HUES64 (cell line): ENCODE results near the gene GASK1B.

Experiments used
- H3K27ac ChIP-seq: 2 replicates; pipeline ENCODE4 v1.7.0; 2013; ENCODE audit warnings: low read depth, low read length, inconsistent platforms
- H3K27me3 ChIP-seq: 2 replicates; pipeline ENCODE4 v1.6.1; 2013; ENCODE audit warnings: mild to moderate bottlenecking, low read length; ENCODE audit not compliant: insufficient read depth
- H3K36me3 ChIP-seq: 2 replicates; pipeline ENCODE4 v1.6.1; 2013; ENCODE audit warnings: mild to moderate bottlenecking, low read length; ENCODE audit not compliant: insufficient read depth
- H3K4me1 ChIP-seq: 2 replicates; pipeline ENCODE4 v1.6.1; 2013; ENCODE audit warnings: mild to moderate bottlenecking, low read length, moderate library complexity; ENCODE audit not compliant: insufficient read depth
- H3K4me3 ChIP-seq: 2 replicates; pipeline ENCODE4 v1.5.1; 2013; ENCODE audit warnings: mild to moderate bottlenecking, low read length, moderate library complexity
- H3K9ac ChIP-seq: 2 replicates; pipeline ENCODE4 v1.6.1; 2013; ENCODE audit warnings: mild to moderate bottlenecking, low read depth, low read length
- H3K9me3 ChIP-seq: 2 replicates; pipeline ENCODE4 v1.6.1; 2013; ENCODE audit warnings: low read depth, low read length; ENCODE audit not compliant: insufficient read depth
- WGBS: fragments of 150-250, 120-280 bp; methylation state at CpG from one replicate; pipeline ENCODE4 v1.1.7; 2013; ENCODE audit warnings: missing lambda C conversion rate; 5-methylcytosine and 5-hydroxymethylcytosine counted together

Gene GASK1B

DNA sequence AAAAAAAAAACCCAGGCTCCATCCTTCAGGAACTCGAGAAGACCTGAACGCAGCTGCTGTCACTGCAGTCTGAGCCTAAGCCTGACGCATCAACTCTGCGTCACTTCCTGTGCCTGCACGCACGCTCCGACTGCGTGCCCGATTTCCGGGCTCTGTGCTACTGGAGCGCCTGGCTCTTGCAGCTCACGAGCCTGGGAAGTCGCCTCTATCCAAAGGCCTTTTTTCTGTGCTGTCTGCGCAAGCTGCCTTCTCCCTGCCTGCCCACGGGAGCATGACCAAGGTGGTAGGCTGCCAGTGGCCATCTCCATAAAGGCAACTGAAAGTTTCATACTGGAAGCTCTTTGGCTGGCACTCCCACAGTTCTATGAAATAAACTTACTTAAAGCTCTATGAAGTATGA lies 9.9 kb upstream of the GASK1B start:
- H3K4me1 ChIP-seq = no peaks in the 10 kb centered on the region
- H3K9me3 ChIP-seq = no peaks in the 10 kb centered on the region
- no peaks in the 10 kb centered on the region for H3K36me3 ChIP-seq
- H3K9ac ChIP-seq = no peak overlapping the region
- WGBS = 95% methylated on average over 15 of the region's 15 CpGs
- no peak overlapping the region for H3K4me3 ChIP-seq
- no peak overlapping the region for H3K27ac ChIP-seq
- H3K27me3 ChIP-seq = no peaks in the 10 kb centered on the region

DNA sequence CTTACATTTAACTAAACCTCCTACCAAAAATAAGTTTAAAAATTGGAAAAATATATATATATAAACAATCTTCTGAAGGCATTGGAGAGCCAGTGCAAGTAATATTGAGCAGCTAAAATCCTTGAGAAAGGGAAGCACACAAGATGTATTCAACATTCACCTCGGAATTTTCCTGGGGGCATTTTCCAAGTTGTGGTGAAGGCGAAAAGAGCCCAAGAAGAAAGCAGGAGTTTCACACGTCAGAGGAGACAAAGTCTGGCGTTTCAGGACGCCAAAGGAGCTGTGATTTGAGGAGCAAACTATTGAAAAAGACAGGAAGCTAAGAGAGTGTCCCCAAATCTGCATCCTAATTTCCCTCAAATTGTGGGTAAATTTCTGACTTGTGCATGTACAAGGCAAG lies 9.1 kb upstream of the GASK1B start:
- Histone ChIP-seq H3K4me3 (no peak overlapping the region), H3K36me3 (no peaks in the 10 kb centered on the region), H3K27me3 (no peaks in the 10 kb centered on the region), H3K27ac (no peak overlapping the region), H3K9me3 (no peaks in the 10 kb centered on the region), H3K9ac (no peak overlapping the region), H3K4me1 (no peaks in the 10 kb centered on the region)
- 78% methylated on average over 5 of the region's 5 CpGs for WGBS

DNA sequence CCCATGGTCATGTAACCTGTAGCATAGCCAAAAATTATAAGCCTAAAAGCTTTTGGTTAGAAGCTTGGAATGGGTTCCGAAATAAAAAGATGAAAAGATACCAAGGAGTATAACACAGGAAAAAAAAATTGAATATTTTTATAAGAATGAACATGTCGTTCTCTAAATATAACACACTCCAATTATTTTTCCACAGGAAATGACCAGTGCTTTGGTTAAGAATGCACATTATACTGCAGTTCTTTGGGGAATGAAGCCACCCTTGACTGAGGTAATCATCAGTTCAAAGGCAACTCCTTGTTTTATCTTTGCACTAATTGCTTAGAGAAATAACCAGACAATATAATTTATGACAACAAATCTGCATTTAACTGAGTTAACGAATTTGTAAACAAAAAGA lies 6.6 kb upstream of the GASK1B start:
- Histone ChIP-seq H3K9me3 (no peaks in the 10 kb centered on the region), H3K27ac (no peak overlapping the region), H3K27me3 (no peaks in the 10 kb centered on the region), H3K4me3 (no peak overlapping the region), H3K9ac (no peak overlapping the region), H3K36me3 (no peaks in the 10 kb centered on the region), H3K4me1 (no peaks in the 10 kb centered on the region)
- 100% methylated on average over 3 of the region's 3 CpGs for WGBS

DNA sequence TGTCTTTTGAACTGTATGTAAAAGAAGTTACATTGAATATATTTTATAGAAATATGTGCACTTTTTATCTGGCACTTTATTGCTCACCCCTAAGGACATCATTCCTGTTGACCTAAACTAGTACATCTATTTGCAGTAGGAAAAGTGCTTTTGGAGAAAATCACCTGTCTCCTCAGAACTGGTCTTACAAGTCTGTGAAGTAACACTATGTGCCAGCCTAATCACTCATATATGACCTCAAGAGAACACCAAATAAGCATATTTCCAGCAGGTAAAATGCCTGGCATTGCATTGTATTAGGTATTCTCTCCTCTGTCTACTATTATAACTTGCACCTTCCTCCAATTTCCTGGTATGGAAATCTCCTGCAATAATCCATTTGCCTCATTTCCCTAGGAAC lies 4.0 kb upstream of the GASK1B start:
- no peak overlapping the region for H3K9ac ChIP-seq
- no peaks in the 10 kb centered on the region for H3K36me3 ChIP-seq
- H3K9me3 ChIP-seq = no peaks in the 10 kb centered on the region
- H3K4me3 ChIP-seq = no peak overlapping the region
- peaks cover 2% of the 10 kb centered on the region; the same call in 1 of the 2 replicates for H3K4me1 ChIP-seq
- no peaks in the 10 kb centered on the region for H3K27me3 ChIP-seq
- H3K27ac ChIP-seq = no peak overlapping the region

DNA sequence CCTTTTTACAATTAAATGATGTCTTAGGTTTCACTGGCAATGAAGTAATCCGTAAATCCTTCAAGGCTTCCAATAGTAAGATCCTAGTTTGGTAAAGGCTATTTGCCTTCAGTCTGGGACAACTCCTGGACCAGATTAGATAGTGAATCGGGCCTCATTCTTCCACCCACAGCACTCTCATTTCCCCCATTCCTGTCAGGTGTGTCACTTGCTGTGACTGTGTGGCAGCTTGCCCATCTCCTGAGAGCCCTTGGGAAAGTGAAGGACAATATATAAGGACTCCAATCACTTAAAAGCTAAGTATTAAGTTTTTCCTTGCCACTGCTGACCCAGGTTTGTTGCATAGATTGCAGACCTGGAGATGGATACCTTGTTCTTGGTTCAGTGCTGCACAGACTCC lies 3.3 kb upstream of the GASK1B start:
- Histone ChIP-seq H3K4me3 (no peak overlapping the region), H3K27me3 (no peaks in the 10 kb centered on the region), H3K4me1 (peaks cover 2% of the 10 kb centered on the region; the same call in 1 of the 2 replicates), H3K27ac (no peak overlapping the region), H3K9me3 (no peaks in the 10 kb centered on the region), H3K9ac (no peak overlapping the region), H3K36me3 (no peaks in the 10 kb centered on the region)
- WGBS = 77% methylated on average over 2 of the region's 2 CpGs

DNA sequence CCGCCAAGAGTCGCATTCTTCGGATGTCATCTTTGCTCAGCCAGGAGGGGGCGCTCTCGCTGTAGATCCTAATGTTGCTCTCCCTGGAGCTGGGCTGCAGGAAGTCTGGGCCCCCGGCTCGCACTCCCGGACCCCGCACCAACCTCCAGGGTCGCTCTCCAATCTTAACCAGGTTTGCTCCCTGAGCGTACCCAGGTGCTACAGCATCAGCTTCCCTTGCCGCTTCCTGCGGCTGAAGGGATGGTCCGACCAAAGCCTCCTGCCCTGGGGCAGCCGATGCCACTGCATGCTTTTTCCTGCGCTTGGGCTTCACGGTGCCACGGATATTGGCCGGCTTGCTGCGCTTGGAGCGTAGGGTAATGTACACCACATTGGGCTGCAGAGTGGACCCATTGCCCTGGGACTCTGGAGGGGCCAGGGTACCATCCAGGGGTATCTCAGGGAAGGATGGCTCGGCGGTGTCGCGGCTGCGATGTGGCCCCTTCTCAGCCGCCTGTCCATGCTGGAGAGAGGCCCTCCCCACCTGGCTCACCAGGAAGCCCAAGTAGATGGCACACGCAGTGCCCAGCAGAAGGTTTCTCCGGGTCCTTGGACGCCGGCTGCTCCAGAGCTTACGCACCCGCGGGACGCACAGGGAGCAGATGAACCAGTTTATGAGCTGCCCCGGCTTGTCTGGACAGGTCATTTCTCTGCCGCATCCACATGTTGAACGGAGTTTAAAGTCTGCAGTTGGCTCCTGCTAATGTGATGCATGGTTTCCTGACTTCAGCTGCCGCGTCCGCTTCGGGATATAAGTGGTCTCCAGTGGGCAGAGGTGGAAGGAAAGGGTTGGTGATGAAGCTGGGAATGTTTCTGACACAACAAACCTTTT lies 1.9 kb downstream of the GASK1B start:
- WGBS = 96% methylated on average over 42 of the region's 42 CpGs
- Histone ChIP-seq H3K9me3 (no peaks in the 10 kb centered on the region), H3K27ac (no peak overlapping the region), H3K27me3 (no peaks in the 10 kb centered on the region), H3K4me3 (no peak overlapping the region), H3K9ac (no peak overlapping the region), H3K36me3 (no peaks in the 10 kb centered on the region), H3K4me1 (peaks cover 2% of the 10 kb centered on the region; the same call in 1 of the 2 replicates)

DNA sequence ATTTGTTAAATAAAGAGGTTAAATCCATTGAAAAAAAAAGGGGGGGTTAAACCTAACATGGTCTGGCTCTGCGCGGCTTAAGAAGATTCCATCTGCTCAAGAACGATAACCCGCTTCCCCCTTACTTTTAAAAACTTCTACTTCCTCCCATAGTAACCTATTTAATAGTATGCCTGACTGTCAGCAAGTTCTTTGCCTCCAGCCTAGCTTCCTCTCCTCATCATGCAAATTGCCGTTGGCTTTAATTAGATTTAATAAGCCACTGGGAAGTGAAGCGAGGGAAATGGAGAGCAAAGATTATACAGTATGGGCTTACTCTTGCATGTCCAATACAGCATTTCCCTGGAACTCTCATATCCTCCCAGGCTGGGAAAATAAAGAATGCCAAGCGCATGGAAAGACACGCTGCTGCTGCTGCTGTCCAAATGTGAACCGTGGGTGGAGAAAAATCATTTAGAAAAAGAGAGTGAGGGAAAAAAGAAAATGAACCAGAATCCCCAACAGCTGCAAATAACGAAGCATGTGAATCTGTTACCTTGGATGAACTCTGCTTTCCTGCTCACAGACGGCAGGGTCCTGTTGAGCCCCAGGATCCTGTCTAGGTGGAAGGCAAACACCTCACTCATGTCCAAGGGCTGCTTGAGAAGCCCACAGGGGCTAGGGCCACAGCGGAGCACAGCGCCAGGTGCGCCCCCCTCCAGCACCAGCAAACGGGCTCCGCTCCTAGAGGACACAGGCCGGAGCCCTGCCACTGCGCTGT lies 2.7 kb downstream of the GASK1B start:
- no peaks in the 10 kb centered on the region for H3K27me3 ChIP-seq
- H3K4me3 ChIP-seq = peak overlapping the region; percentile 1; the same call in 1 of the 2 replicates
- 96% methylated on average over 18 of the region's 18 CpGs for WGBS
- H3K4me1 ChIP-seq = peaks cover 2% of the 10 kb centered on the region; the same call in 1 of the 2 replicates
- H3K36me3 ChIP-seq = no peaks in the 10 kb centered on the region
- H3K9me3 ChIP-seq = no peaks in the 10 kb centered on the region
- H3K9ac ChIP-seq = no peak overlapping the region
- H3K27ac ChIP-seq = no peak overlapping the region

DNA sequence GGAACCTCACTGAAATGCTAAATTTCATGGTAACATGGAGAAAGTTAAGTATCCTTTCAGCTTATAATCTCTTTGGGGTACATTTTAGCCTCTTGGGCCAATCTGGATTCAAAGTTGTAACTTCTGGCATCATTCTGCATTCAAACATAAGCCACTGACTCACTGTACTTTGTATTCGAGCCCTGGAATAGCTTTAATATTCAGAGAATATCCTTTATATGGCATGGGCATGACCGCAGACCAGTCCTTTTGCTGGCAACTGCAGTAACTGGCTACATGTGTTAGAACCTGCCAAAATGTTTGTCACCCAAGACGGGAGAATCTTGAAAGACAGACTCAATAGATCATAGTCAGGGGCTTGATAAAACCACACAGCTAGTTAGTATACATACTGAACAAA lies 3.3 kb downstream of the GASK1B start:
- 99% methylated on average over 3 of the region's 3 CpGs for WGBS

DNA sequence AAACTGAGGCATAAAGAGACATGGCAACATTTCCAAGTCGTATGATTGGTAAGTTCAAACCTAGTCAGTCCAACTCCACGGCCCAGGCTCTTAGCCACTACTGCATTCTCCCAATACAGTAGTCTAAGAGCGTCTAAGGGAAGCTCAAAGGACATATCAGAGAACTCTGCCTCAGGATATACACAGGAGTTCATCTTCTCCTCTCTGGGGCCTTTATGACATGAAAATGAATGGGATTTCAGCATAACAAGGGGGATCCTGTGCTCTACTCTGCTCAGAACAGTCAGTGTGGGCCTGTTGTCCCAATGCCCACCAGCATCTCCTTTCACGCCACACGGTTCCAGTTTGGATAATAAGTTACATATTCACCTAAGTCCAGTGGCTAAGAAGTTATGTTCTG lies 4.2 kb downstream of the GASK1B start:
- Histone ChIP-seq H3K9me3 (no peaks in the 10 kb centered on the region), H3K36me3 (no peaks in the 10 kb centered on the region), H3K27ac (no peak overlapping the region), H3K4me1 (peaks cover 2% of the 10 kb centered on the region; the same call in 1 of the 2 replicates), H3K4me3 (no peak overlapping the region), H3K9ac (no peak overlapping the region), H3K27me3 (no peaks in the 10 kb centered on the region)
- 98% methylated on average over 5 of the region's 5 CpGs for WGBS

More for the DNA sequence above, 3.3 kb downstream of the GASK1B start:
- H3K9ac ChIP-seq = no peak overlapping the region
- H3K9me3 ChIP-seq = no peaks in the 10 kb centered on the region
- H3K4me1 ChIP-seq = peaks cover 2% of the 10 kb centered on the region; the same call in 1 of the 2 replicates
- H3K4me3 ChIP-seq = peak overlapping the region; percentile 1; the same call in 1 of the 2 replicates
- H3K27ac ChIP-seq = no peak overlapping the region
- H3K36me3 ChIP-seq = no peaks in the 10 kb centered on the region
- H3K27me3 ChIP-seq = no peaks in the 10 kb centered on the region

DNA sequence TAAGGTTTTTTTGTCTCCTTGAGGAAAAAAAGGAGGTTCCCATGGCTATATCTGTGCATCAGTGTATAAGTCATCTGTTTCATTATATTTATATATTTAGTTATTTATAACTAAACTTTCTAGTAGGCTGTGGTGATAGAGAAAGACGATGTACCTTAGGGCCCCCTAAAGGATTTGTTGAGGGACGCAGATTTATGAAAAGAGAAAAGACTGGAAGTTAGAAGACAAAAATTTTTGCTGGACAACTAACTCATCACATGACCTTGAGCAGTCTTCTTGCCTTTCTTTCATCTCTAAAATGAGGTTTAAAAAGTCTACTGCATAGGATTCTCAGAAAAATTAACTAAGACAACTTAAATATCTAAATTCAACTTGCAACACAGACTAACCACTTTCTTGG lies 6.1 kb downstream of the GASK1B start:
- no peaks in the 10 kb centered on the region for H3K27me3 ChIP-seq
- H3K9me3 ChIP-seq = no peaks in the 10 kb centered on the region
- no peak overlapping the region for H3K27ac ChIP-seq
- no peaks in the 10 kb centered on the region for H3K4me1 ChIP-seq
- no peak overlapping the region for H3K9ac ChIP-seq
- H3K36me3 ChIP-seq = no peaks in the 10 kb centered on the region
- no peak overlapping the region for H3K4me3 ChIP-seq
- 92% methylated on average over 2 of the region's 2 CpGs for WGBS

DNA sequence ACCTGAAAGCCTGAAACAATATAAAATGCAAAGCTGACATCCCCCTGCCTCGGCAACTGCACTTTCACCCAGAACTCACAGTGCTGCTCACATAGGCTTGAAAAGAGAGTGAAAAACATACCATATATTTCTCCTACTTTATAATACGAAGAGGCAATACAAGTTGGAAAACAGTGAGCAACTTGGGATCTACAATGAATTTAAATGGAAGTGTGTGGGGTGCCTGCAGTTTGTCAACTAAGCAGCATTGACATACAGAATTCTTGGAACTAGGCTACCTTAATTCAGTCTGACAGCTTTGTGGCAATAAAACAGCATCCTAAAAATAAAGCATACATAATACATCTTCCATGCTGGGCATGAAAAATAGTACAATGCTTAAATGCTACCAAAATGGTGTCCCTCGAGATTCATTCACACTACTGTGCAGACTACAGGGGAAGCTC lies 8.0 kb downstream of the GASK1B start:
- no peaks in the 10 kb centered on the region for H3K9me3 ChIP-seq
- H3K4me3 ChIP-seq = no peak overlapping the region
- H3K36me3 ChIP-seq = no peaks in the 10 kb centered on the region
- no peaks in the 10 kb centered on the region for H3K4me1 ChIP-seq
- H3K27me3 ChIP-seq = no peaks in the 10 kb centered on the region
- no peak overlapping the region for H3K27ac ChIP-seq
- WGBS = 87% methylated on average over 3 of the region's 3 CpGs
- H3K9ac ChIP-seq = no peak overlapping the region
